ENCODE data around the gene MRPL46. TPM values are rescaled to one million over a fixed set of nuclear protein-coding genes. Genes with fewer than 3 reads are reported as not detected.
"Not testable (repeated sequence)": the region's sequence is repeated elsewhere in the genome, so short reads cannot be mapped to it uniquely, and the experiment has no call there.

MRPL46 gene
- total RNA-seq, 4 donors from 2014 or later: 2.8 to 30.6 (median 16.0) TPM

DNA sequence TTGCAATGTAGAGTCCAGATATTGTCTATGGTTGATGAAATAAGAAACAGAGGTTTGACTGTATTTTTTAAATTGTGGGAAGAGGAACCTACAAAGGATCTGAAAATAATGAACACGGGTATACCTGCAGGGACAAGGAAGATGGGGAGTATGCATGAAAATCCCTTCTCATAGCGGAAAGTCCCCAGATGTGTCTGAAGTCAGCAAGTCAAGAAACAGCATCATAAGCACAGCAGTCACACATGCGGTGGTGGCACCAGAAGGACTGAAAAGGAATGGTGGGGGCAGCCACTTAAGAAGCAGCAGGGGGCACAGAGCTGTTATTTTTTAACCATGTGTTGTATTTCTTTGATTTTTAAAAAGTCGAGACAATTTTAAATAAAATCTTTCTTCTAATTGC lies 5.0 kb upstream of the MRPL46 start:
- intact Hi-C loops (cut with DNase I; ENCODE audit: low total_unique reads): loop anchor here (2.0 kb wide), 1 partner anchor 71 kb away; no protein-coding TSS in a partner anchor
- Histone ChIP-seq H3K27me3 (no peaks in the 10 kb centered on the region), H3K4me3 (no peak overlapping the region), H3K4me1 (peaks cover 0 to 20% (median 15%) of the 10 kb centered on the region in 4 donors), H3K27ac (no peak overlapping the region), H3K9me3 (no peaks in the 10 kb centered on the region), H3K36me3 (peaks cover 0 to 23% (median 3%) of the 10 kb centered on the region in 4 donors)
- in situ Hi-C loops (cut with MboI; ENCODE audit: low pct_ligation_motif_present in 1 of 4, low pct_unique_long_range_greater_than_20kb in 1 of 4, low sequenced_read_pairs in 3 of 4): loop anchor here in 1 of 4 donors (10.0 kb wide), 1 partner anchor 143 kb away; no protein-coding TSS in a partner anchor
- WGBS, 2 donors (ENCODE audit: low coverage in 1 of 2): 77 to 84% methylated on average over 4 of the region's 4 CpGs
- no peak for DNase-seq
- TF ChIP-seq POLR2AphosphoS5 (IDR thresholded peaks at IDR 0.05) (no peak), POLR2A (IDR thresholded peaks at IDR 0.05) (no peak), EP300 (IDR thresholded peaks at IDR 0.05; ENCODE audit: low read depth) (no peak)
- TF ChIP-seq, protein P1, sequence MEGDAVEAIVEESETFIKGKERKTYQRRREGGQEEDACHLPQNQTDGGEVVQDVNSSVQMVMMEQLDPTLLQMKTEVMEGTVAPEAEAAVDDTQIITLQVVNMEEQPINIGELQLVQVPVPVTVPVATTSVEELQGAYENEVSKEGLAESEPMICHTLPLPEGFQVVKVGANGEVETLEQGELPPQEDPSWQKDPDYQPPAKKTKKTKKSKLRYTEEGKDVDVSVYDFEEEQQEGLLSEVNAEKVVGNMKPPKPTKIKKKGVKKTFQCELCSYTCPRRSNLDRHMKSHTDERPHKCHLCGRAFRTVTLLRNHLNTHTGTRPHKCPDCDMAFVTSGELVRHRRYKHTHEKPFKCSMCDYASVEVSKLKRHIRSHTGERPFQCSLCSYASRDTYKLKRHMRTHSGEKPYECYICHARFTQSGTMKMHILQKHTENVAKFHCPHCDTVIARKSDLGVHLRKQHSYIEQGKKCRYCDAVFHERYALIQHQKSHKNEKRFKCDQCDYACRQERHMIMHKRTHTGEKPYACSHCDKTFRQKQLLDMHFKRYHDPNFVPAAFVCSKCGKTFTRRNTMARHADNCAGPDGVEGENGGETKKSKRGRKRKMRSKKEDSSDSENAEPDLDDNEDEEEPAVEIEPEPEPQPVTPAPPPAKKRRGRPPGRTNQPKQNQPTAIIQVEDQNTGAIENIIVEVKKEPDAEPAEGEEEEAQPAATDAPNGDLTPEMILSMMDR (IDR thresholded peaks at IDR 0.05): no peak

DNA sequence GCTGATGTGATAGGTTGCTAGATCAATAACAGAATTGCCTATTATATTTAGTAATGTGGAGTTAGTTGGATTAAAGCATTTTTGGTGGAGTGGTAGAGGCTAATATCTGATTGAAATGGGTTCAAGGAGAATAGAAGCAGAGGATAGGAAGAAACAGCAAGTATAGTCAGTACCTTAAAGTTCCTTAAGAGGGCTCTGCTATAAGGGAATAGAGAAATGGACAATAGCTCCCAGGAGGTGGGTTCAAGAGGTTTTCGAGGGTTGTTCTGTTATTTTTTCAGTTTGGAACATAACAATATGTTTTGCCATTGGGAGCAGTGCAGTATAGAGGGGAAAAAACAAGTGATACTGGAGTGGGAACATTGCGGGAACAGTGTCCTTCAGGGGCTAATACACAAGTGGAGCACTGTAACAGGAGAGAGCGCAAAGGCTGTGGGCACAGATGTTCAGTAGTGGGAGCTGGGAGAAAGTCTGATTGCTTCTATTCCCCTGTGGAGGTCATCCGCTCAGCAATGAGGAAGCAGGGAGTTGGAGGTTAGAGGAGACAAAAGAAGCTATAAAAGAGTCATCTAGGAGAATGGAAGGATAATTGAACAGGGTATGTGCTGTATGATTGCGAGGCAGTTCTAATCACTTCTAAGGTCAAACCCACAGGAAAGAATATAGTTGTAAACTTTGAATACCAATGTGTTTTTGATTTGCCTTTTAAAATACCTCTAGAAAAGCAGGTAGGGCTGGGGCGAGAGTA lies 3.6 kb upstream of the MRPL46 start:
- H3K27me3 ChIP-seq: no peaks in the 10 kb centered on the region
- H3K27ac ChIP-seq: peak overlapping the region in 3 of 4 donors; percentile 19 to 50 (median 42)
- peaks cover 0 to 20% (median 3%) of the 10 kb centered on the region in 4 donors for H3K36me3 ChIP-seq
- H3K4me1 ChIP-seq: peaks cover 8 to 28% (median 23%) of the 10 kb centered on the region in 4 donors
- intact Hi-C loops (cut with DNase I; ENCODE audit: low total_unique reads) (no loop called here), in situ Hi-C loops (cut with MboI; ENCODE audit: low pct_ligation_motif_present in 1 of 4, low pct_unique_long_range_greater_than_20kb in 1 of 4, low sequenced_read_pairs in 3 of 4) (loop anchor here in 1 of 4 donors (10.0 kb wide), 1 partner anchor 144 kb away; no protein-coding TSS in a partner anchor)
- DNase-seq: no peak
- H3K9me3 ChIP-seq: no peaks in the 10 kb centered on the region
- 56 to 72% methylated on average over 6 of the region's 6 CpGs for WGBS, 2 donors (ENCODE audit: low coverage in 1 of 2)
- no peak overlapping the region for H3K4me3 ChIP-seq
- TF ChIP-seq, protein P1 (IDR thresholded peaks at IDR 0.05): no peak
- TF ChIP-seq EP300 (IDR thresholded peaks at IDR 0.05; ENCODE audit: low read depth) (no peak), POLR2A (IDR thresholded peaks at IDR 0.05) (no peak), POLR2AphosphoS5 (IDR thresholded peaks at IDR 0.05) (no peak)

DNA sequence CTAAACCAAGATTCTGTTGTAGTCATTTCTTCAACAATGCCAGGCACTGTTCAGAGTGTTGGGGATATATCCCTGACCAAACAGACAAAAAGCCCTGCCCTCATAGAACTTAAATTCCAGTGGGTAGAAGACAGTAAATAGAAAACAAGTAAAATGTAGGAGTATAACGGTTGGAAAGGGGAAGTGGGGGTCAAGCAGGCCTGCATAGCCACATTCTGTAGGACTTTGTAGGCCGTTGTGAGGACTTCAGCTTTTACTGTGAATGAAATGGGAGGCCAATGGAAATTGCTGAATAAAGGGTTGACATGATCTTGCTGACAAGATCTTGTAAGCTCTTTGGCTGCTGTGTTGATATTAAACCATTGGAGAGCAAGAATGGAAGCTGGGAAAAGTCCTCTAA lies 2.1 kb upstream of the MRPL46 start:
- no peak overlapping the region for H3K4me3 ChIP-seq
- no peak for TF ChIP-seq EP300 (IDR thresholded peaks at IDR 0.05; ENCODE audit: low read depth)
- no peak for DNase-seq
- in situ Hi-C loops (cut with MboI; ENCODE audit: low pct_ligation_motif_present in 1 of 4, low pct_unique_long_range_greater_than_20kb in 1 of 4, low sequenced_read_pairs in 3 of 4): no loop called here
- peaks cover 0 to 16% (median 4%) of the 10 kb centered on the region in 4 donors for H3K36me3 ChIP-seq
- no peaks in the 10 kb centered on the region for H3K27me3 ChIP-seq
- H3K27ac ChIP-seq: no peak overlapping the region
- intact Hi-C loops (cut with DNase I; ENCODE audit: low total_unique reads): no loop called here
- peaks cover 10 to 32% (median 23%) of the 10 kb centered on the region in 4 donors for H3K4me1 ChIP-seq
- no peaks in the 10 kb centered on the region for H3K9me3 ChIP-seq
- WGBS, 2 donors (ENCODE audit: low coverage in 1 of 2): 90 to 94% methylated on average over 2 of the region's 2 CpGs

DNA sequence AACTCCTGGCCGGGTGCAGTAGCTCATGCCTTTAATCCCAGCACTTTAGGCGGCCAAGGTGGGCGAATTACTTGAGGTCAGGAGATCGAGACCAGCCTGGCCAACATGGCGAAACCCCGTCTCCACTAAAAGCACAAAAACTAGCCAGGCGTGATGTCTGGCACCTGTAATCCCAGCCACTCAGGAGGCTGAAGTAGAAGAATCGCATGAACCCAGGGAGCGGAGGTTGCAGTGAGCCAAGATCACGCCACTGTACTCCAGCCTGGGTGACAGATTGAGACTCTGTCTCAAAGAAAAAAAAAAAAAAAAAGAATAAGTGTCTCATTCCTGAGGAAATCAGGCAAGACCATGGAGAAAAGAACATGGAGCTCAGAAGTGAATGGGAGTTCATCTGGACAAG lies 1.5 kb upstream of the MRPL46 start:
- DNase-seq; intact Hi-C loops (cut with DNase I; ENCODE audit: low total_unique reads); in situ Hi-C loops (cut with MboI; ENCODE audit: low pct_ligation_motif_present in 1 of 4, low pct_unique_long_range_greater_than_20kb in 1 of 4, low sequenced_read_pairs in 3 of 4); H3K27me3 ChIP-seq; H3K4me3 ChIP-seq; H3K9me3 ChIP-seq; H3K27ac ChIP-seq: not testable (repeated sequence)
- WGBS, 2 donors (ENCODE audit: low coverage in 1 of 2): 94% methylated on average over 10 of the region's 10 CpGs; no CpG with 5 or more reads in 1 of the 2 donors
- peaks cover 10 to 32% (median 23%) of the 10 kb centered on the region in 4 donors for H3K4me1 ChIP-seq
- H3K36me3 ChIP-seq: peaks cover 0 to 21% (median 7%) of the 10 kb centered on the region in 4 donors

DNA sequence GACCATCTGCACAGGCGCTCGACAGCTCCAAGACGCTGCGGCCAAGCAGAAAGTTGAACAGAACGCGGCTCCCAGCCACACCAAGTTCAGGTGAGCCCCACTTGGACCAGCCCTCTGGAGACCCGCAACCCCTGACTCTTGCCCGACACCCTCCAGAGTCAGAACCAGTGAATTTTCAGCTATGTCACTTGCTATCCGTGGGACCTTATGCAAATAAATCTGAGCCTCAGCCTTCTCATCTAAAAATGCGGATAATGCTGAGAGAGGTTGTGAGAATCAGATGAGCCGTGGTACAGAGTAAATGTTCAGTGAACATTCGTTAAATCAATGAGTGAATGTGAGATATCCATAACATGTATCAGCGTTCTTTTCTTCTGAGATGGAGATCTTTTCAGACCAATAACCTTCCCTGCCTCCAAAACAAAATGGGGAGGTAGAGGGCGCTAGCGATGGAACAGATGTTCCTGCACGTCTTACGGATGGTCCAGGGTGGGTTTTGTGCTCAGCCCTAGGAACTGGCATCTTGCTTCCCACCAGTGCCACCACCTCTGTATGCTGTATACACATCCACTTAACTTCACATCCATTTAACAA lies 844 bp upstream of the MRPL46 start:
- 2 to 3% methylated on average over 7 to 17 of the region's 17 CpGs for WGBS, 2 donors (ENCODE audit: low coverage in 1 of 2)
- no peaks in the 10 kb centered on the region for H3K9me3 ChIP-seq
- H3K36me3 ChIP-seq: peaks cover 0 to 28% (median 7%) of the 10 kb centered on the region in 4 donors
- H3K27me3 ChIP-seq: no peaks in the 10 kb centered on the region
- no peak for DNase-seq
- in situ Hi-C loops (cut with MboI; ENCODE audit: low pct_ligation_motif_present in 1 of 4, low pct_unique_long_range_greater_than_20kb in 1 of 4, low sequenced_read_pairs in 3 of 4) (no loop called here), intact Hi-C loops (cut with DNase I; ENCODE audit: low total_unique reads) (no loop called here)
- peaks cover 10 to 32% (median 23%) of the 10 kb centered on the region in 4 donors for H3K4me1 ChIP-seq
- peak overlapping the region; percentile 85 to 89 (median 86) for H3K27ac ChIP-seq
- H3K4me3 ChIP-seq: peak overlapping the region; percentile 62 to 99 (median 67)
- TF ChIP-seq EP300 (IDR thresholded peaks at IDR 0.05; ENCODE audit: low read depth): no peak

Data from transverse colon (tissue), 4 donors.